ENCODE data around the gene TMED8. TPM values are rescaled to one million over a fixed set of nuclear protein-coding genes. Genes with fewer than 3 reads are reported as not detected.

TMED8 gene
- total and polyA plus RNA-seq, 2 donors from 2014 or later: 6.7 to 17.1 TPM

GRCh38 chr14:77313371-77313770 is 63.5 kb downstream of the TMED8 start:
- no peak overlapping the region for H3K27ac ChIP-seq (ENCODE audit: low read depth in 2 of 2, low read length in 2 of 2)
- no peak for FAIRE-seq
- peaks cover 0 to 12% (median 5%) of the 10 kb centered on the region in 3 donors for H3K4me1 ChIP-seq (ENCODE audit: control insufficient read depth in 2 of 3, insufficient read depth in 2 of 3, low read depth in 1 of 3, low read length in 3 of 3)
- H3K36me3 ChIP-seq (ENCODE audit: control insufficient read depth in 2 of 3, insufficient read depth in 3 of 3, low read length in 3 of 3): peaks cover 0 to 4% (median 0%) of the 10 kb centered on the region in 3 donors
- DNase-seq: no peak
- no peaks in the 10 kb centered on the region for H3K27me3 ChIP-seq (ENCODE audit: control insufficient read depth, insufficient read depth, low read length)
- TF ChIP-seq CTCF (IDR thresholded peaks at IDR 0.05; ENCODE audit: borderline replicate concordance, extremely low read depth, insufficient read depth): no peak
- intact Hi-C loops (cut with DNase I): loop anchor here (10.0 kb wide), 1 partner anchor 439 kb away; no protein-coding TSS in a partner anchor
- H3K9ac ChIP-seq (ENCODE audit: low read length in 3 of 3): no peak overlapping the region
- no peaks in the 10 kb centered on the region for H3K9me3 ChIP-seq (ENCODE audit: control insufficient read depth in 2 of 3, insufficient read depth in 1 of 3, low read length in 3 of 3)
- no peak overlapping the region for H3K4me3 ChIP-seq (ENCODE audit: low read length in 3 of 3)

GRCh38 chr14:77311217-77311616 is 65.7 kb downstream of the TMED8 start:
- Histone ChIP-seq H3K36me3 (ENCODE audit: control insufficient read depth in 2 of 3, insufficient read depth in 3 of 3, low read length in 3 of 3) (peaks cover 0 to 4% (median under 1%) of the 10 kb centered on the region in 3 donors), H3K27me3 (ENCODE audit: control insufficient read depth, insufficient read depth, low read length) (no peaks in the 10 kb centered on the region), H3K4me3 (ENCODE audit: low read length in 3 of 3) (no peak overlapping the region), H3K4me1 (ENCODE audit: control insufficient read depth in 2 of 3, insufficient read depth in 2 of 3, low read depth in 1 of 3, low read length in 3 of 3) (peaks cover 0 to 10% (median 5%) of the 10 kb centered on the region in 3 donors), H3K9me3 (ENCODE audit: control insufficient read depth in 2 of 3, insufficient read depth in 1 of 3, low read length in 3 of 3) (no peaks in the 10 kb centered on the region), H3K9ac (ENCODE audit: low read length in 3 of 3) (no peak overlapping the region), H3K27ac (ENCODE audit: low read depth in 2 of 2, low read length in 2 of 2) (no peak overlapping the region)
- intact Hi-C loops (cut with DNase I): loop anchor here (10.0 kb wide), 1 partner anchor 436 kb away; no protein-coding TSS in a partner anchor
- FAIRE-seq (no peak), DNase-seq (no peak)
- TF ChIP-seq CTCF (IDR thresholded peaks at IDR 0.05; ENCODE audit: borderline replicate concordance, extremely low read depth, insufficient read depth): no peak

GRCh38 chr14:77310026-77310425 is 66.9 kb downstream of the TMED8 start:
- FAIRE-seq: no peak
- no peak for DNase-seq
- no peaks in the 10 kb centered on the region for H3K9me3 ChIP-seq (ENCODE audit: control insufficient read depth in 2 of 3, insufficient read depth in 1 of 3, low read length in 3 of 3)
- peaks cover 0 to 10% (median 5%) of the 10 kb centered on the region in 3 donors for H3K4me1 ChIP-seq (ENCODE audit: control insufficient read depth in 2 of 3, insufficient read depth in 2 of 3, low read depth in 1 of 3, low read length in 3 of 3)
- H3K27ac ChIP-seq (ENCODE audit: low read depth in 2 of 2, low read length in 2 of 2): no peak overlapping the region
- H3K27me3 ChIP-seq (ENCODE audit: control insufficient read depth, insufficient read depth, low read length): no peaks in the 10 kb centered on the region
- TF ChIP-seq CTCF (IDR thresholded peaks at IDR 0.05; ENCODE audit: borderline replicate concordance, extremely low read depth, insufficient read depth): no peak
- no peak overlapping the region for H3K4me3 ChIP-seq (ENCODE audit: low read length in 3 of 3)
- H3K36me3 ChIP-seq (ENCODE audit: control insufficient read depth in 2 of 3, insufficient read depth in 3 of 3, low read length in 3 of 3): peaks cover 0 to 12% (median 6%) of the 10 kb centered on the region in 3 donors
- H3K9ac ChIP-seq (ENCODE audit: low read length in 3 of 3): no peak overlapping the region
- intact Hi-C loops (cut with DNase I): loop anchor here (10.0 kb wide), 1 partner anchor 435 kb away; no protein-coding TSS in a partner anchor

GRCh38 chr14:77309131-77309530 is 67.8 kb downstream of the TMED8 start:
- no peaks in the 10 kb centered on the region for H3K27me3 ChIP-seq (ENCODE audit: control insufficient read depth, insufficient read depth, low read length)
- no peak overlapping the region for H3K9ac ChIP-seq (ENCODE audit: low read length in 3 of 3)
- no peak overlapping the region for H3K4me3 ChIP-seq (ENCODE audit: low read length in 3 of 3)
- H3K9me3 ChIP-seq (ENCODE audit: control insufficient read depth in 2 of 3, insufficient read depth in 1 of 3, low read length in 3 of 3): no peaks in the 10 kb centered on the region
- TF ChIP-seq CTCF (IDR thresholded peaks at IDR 0.05; ENCODE audit: borderline replicate concordance, extremely low read depth, insufficient read depth): no peak
- H3K36me3 ChIP-seq (ENCODE audit: control insufficient read depth in 2 of 3, insufficient read depth in 3 of 3, low read length in 3 of 3): peaks cover 0 to 14% (median 6%) of the 10 kb centered on the region in 3 donors
- FAIRE-seq: no peak
- peaks cover 0 to 3% (median 0%) of the 10 kb centered on the region in 3 donors for H3K4me1 ChIP-seq (ENCODE audit: control insufficient read depth in 2 of 3, insufficient read depth in 2 of 3, low read depth in 1 of 3, low read length in 3 of 3)
- no peak for DNase-seq
- no peak overlapping the region for H3K27ac ChIP-seq (ENCODE audit: low read depth in 2 of 2, low read length in 2 of 2)
- intact Hi-C loops (cut with DNase I): no loop called here
